HG02623 (cell line): ENCODE data around the gene RAD23A.

Experiments used
- ATAC-seq: cut with Tn5 transposase; IDR thresholded peaks from one replicate; pipeline ENCODE4 v1.9.1; 2021; ENCODE audit warnings: moderate library complexity; ENCODE audit not compliant: unreplicated experiment

RAD23A gene

DNA sequence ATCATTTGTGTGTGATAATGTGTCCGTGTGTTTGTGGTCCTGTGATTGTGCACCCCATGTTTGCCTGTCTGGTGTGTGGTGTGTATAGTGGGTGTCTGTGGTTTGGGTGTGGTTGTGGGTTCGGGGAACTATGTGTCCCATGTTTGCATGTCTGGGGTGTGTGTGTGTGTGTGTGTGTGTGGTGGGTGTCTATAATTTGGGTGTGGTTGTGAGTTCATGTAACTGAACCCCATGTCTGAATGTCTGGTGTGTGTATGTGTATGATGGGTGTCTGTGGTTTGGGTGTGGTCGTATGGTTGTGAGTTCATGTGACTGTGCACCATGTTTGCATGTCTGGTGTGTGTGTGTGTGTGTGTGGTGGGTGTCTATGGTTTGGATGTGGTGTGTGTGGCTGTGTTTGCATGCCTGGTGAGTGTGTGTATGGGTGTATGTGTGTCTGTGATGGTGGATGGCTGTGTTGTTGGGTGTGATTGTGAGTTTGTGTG lies 38.5 kb downstream of the RAD23A start:
- no peak for ATAC-seq

DNA sequence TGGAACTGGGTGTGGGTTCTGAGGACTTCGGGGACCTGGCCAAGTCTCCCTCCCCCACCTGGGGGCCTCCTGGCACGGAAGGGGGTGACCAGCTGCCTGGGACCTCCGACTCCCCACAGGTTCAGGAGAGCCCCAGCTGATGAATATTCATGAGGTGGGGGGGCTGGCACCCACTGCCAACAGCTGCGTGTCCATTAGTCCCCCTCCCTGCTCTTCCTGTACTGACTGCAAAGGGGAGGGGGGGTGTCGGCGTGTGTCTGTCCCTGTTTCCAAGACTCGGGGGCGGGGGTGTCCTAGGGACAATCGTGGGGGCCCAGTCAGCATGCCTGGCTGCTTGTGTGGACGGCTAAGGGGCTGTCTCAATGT lies 39.0 kb downstream of the RAD23A start:
- ATAC-seq, result no peak

DNA sequence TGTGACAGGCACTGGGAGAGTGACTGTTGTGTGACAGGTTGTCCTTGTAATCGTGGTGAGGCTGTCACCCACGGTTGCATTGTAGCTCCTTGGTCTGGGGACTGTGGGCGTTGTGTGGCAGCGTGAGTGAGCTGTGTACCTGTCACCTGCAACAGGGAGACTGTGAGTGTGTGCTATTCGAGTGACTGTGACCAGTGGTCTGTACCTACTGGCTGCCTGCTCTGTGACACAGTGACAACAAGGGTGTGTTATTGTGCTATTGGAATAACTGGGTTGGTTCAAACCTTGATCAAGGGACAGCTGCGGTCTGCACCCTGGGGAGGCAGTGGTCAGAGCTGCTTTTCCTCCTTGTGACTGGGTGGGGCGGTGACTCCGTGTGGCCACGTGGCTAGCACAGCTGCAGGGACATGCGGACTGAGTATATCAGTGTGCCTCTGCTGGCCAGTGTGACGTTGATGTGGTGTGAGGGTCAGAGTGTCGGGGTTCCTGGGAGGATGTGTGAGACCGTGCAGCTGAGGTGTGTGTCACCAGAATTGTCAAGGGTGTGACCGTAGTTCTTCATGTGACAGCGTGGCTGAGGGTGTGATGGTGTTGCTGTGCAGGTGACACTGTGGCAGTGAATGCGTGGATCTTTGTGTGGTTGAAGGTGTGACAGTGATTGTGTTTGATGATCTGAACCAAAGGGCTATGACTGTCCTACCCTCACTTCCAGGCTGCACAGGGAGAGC lies 39.6 kb downstream of the RAD23A start:
- no peak for ATAC-seq

DNA sequence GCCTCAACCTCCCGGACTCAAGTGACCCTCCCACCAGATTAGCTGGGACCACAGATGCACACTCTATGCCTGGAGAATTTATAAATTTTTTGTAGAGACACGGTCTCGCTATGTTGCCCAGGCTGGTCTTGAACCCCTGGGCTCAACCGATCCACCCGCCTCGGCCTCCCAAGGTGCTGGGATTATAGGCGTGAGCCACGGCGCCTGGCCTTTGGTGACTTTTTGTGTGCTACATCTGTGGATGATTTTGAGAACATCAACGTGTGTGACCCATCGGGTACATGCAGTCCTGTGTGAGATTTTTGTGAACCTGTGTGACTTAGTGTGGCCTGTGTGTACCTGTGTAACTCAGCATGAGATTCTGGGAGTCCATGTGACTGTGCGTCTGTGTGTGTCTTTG lies 41.1 kb downstream of the RAD23A start:
- no peak for ATAC-seq

DNA sequence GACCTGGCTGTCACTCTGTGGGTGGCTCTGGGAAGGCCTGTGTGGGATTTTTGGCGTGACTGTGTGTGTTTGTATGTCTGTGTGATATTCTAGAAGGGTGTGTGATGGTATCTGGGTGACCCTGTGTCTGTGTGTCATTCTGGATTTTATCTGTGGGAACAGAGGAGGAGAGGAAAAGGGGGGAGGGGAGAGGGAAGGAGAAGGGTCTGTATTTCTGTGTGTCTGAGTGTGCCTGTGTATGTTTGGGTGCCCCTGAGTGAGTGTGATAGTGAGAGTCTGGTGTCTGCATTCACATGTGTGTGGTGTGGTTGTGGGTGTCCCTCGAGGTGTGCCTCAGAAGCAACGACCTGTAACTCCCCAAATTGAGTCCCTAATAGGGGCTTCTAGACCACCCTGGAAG lies 41.5 kb downstream of the RAD23A start:
- ATAC-seq, result no peak

DNA sequence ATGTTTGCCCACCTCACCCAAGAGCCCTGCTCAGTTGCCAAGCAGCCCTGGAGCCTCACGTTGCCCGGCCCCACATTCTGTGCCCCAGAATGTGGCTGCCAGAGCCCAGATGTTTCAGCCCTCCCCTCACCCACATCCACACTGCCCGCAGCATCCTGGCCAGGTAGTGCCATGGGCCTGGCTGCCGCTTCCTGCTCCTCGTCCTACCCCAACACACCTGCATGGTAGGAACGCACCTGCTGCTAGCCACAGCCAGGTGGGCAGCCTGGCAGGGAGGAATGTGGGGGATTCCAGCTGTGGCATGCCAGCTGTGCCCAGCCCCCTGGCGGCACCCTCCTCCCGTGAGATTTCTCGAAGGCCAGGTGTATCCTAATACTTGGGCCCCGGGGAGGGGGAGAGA lies 42.1 kb downstream of the RAD23A start:
- ATAC-seq, result no peak

DNA sequence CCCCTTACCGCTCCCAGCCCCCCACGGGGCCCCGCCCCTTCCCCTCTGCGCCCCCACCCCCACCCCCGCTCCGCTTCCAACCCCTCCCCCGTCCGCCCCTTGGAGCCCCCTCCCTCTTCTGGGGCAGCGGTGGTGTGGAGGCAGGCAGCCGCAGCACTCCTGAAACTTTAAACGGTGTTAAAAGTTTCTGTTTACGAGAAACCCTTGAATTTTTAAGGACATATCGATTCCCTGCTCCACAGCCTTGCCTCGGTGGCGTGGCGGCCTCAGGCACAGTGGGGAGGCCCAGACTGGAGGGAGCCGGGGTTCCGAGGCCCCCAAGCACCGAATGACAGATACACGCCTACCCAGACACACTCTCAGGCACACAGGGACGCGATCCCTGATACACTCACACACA lies 44.8 kb downstream of the RAD23A start:
- ATAC-seq, result no peak

DNA sequence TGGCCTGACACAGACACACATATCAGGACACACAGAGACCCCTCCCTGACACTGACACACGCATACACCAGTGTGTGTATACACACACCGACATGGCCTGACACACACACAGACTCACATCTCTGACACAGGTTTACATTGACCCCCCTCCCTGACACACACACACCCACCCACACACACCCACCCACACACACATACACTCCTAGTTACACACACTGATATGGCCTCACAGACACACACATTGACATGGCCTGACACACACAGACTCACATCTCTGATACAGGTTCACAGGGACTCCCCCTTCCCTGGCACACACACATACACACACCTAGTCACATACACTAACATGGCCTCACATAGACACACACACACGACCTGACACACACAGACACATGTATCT lies 45.2 kb downstream of the RAD23A start:
- ATAC-seq, result no peak

DNA sequence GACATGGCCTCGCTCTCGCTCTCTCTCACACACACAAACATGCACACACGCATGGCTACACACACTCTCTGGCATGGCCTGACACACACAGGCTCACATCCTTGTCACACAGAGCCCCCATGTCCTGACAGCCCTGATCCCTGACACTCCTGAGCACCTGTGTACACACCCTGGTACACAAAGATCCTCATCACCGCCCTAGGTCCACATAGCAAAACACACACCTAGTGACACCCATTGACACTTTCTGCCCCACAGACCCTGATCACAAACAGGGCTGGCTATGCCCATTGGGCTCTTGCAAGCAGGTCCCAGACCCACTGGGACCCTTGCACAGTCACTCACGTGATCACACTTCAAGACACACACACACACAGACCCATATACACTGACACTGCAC lies 45.6 kb downstream of the RAD23A start:
- no peak for ATAC-seq

DNA sequence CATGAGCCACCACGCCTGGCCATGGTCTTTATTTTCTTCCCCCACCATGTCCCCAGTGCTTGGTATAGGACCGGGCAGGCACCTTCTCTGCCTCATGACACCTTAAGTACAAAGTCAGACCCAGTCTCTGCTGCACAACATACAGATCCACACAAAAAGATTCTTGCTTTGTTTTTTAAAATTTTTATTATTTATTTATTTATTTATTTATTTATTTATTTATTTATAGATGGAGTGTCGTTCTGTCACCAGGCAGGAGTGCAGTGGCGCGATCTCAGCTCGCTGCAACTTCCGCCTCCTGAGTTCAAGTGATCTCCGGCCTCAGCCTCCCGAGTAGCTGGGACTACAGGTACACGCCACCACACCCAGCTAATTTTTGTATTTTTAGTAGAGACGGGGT lies 47.1 kb downstream of the RAD23A start:
- no peak for ATAC-seq

DNA sequence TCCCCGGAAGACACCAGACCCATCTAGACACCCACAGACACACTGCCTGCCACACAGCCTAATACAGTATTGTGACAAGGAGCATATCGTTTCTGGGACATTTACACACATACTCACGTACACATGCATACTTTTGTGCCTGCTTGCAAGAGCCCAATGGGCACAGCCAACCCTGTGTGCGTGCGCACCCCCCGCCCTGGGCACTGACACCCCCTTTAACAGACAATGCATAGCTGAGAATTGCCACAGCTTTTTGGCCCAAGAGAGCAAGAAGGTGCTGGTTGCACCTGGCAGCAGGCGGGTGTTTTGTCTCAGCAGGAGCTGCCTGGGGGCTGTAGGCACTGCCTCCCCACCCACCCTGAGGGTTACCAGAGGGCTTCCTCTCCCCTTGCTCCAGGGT lies 47.9 kb downstream of the RAD23A start:
- ATAC-seq, result no peak

DNA sequence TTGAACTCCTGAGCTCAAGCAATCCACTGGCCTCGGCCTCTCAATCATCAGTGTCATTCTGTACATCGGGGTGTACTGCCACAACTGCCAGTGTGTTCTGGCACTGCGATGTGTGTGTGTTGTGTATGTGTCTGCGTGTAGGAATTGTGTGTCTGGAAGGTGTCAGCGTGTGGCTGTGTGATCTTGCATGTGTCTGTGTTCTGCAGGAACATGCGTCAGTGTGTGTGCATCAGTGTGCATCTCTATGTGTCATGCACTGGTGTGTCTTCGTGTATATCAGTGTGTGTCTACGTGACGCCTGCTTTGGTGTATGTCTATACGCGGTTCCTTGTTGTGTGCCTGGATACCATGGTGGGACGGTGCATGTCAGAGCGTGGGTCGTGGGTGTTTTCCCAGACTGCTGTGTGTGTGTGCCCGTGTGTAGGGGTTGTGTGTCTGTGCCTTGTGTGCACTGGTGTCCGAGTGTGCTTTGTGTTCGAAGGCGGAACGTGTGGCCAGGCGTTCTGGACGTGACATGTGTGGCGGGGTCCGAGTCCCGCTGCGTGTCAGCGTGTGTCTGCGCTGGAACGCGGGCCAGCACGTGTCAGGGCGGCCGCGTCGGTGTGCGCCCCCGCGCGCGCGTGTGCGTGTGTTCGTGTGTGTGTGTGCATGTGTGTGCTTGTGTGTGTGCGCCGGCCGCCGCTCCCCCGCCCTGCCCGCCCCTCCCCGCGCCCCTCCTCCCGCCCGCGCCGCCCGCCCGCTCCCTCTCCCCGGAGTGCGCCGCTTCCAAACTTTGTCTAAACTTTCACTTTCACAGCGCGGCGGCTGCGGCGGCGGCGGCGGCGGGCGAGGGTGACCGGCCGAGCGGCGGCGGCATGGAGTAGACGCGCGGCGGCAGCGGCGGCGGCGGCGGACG lies 49.3 kb downstream of the RAD23A start, which contains the start of gene NFIX:
NFIX (plus strand) TSS at position 775 of the 895 bp plus-strand sequence. CDS start 363 bp downstream, outside the sequence.
- no peak for ATAC-seq

DNA sequence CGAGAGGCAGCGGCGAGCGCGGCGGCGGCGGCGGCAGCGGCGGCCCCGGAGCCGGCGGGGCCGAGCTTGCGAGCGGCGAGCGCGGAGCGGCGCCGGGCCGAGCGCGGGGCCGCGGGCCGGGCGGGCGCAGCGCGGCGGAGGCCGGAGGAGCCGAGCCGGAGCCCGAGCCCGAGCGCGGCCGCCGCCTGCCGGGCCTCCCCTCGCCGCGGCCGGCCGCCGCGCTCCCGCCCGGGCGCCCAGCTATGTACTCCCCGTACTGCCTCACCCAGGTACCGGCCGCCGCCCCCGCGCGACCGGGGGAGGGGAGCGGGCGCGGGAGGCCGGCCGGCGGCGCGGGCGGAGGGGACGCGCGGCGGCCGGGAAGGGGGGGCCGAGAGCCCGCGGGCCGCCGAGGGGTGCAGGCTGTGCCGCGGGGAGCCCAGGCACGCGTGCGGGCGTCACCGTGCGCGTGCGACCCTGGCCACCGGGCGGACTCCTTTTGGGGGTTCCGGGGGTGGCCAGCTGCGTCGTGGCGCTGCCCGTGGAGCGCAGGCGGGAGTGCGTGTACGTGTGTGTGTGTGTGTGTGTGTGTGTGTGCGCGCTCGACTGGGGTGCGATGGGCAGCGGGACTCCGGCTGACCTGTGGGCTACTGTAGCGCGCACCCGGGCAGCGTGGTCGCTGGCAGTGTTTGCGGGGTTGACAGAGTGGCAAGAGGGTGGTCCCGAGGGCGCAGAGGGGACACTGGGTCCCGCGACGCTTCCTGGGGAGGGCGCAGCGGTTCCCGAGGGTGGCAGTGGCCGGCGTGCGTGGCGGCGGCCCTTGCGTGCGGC lies 50.1 kb downstream of the RAD23A start:
- ATAC-seq, result no peak

DNA sequence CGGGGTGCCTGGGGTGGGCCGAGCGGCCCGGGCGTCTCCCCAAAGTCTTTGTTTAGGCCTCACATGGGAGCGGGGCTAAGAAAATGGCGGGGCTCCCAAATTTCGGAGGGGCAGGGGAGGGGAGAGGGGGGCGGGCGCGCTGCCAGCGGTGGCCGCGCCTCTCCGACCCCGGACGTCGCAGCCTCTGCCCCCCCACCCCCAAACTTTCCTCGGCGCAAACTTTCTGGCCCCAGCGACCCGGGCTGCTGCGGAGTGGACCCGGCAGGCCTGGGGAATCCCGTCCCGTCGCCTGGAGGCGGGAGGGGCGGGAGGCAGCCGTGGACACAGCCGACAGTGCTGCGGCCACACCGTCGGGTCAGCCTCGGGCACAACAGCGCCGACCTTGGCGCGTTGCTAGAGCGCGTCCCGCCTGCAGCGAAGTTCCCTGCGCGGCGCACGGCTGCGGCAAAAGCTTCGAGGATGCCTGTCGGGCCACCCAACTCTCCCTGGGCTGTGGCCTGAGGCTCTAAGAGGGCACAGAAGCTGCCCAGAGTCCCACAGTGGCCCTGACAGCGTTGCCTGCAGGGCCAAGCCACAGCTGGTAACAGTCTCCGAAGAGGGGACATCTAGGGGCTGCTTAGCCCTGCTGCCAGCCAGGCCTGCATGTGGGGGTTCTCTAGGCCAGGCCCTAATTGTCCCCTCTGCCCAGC lies 50.9 kb downstream of the RAD23A start:
- no peak for ATAC-seq

DNA sequence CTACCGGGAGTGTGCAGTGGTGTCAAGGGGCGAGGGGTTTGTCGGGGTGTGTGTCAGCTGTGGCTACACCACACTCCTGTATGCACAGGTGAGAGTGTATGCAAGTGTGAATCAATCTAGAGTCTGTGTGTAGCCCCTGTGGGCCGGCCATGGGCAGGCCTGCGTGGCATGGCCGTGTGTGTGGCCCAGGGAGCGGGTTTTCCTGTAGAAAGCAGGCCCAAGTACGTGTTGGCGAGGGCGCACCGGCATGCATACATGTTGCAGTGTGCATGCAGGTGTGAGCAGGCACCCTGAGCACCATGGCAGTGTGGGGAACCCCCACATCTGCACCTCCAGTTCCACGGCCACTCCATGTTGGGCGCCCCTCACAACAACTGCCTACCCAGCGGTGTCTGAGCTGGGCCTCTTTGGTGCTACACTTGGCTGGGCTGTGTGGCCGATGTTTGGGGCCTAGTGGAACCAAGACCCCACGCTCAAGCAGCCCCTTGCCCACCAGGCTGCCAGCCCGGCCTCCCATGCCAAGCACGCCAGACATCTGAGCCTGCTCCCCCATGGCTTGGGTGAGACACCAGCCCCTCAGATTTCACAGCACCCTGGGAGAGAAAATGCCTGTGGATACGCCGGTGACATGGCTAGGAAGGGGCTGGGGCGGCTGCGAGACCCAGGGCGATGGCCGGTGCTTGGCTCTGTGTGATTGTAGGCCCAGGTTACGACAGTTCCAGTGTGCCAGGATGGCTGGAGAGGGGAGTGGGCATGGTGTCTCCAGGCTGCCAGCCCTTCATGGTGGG lies 51.7 kb downstream of the RAD23A start:
- no peak for ATAC-seq

DNA sequence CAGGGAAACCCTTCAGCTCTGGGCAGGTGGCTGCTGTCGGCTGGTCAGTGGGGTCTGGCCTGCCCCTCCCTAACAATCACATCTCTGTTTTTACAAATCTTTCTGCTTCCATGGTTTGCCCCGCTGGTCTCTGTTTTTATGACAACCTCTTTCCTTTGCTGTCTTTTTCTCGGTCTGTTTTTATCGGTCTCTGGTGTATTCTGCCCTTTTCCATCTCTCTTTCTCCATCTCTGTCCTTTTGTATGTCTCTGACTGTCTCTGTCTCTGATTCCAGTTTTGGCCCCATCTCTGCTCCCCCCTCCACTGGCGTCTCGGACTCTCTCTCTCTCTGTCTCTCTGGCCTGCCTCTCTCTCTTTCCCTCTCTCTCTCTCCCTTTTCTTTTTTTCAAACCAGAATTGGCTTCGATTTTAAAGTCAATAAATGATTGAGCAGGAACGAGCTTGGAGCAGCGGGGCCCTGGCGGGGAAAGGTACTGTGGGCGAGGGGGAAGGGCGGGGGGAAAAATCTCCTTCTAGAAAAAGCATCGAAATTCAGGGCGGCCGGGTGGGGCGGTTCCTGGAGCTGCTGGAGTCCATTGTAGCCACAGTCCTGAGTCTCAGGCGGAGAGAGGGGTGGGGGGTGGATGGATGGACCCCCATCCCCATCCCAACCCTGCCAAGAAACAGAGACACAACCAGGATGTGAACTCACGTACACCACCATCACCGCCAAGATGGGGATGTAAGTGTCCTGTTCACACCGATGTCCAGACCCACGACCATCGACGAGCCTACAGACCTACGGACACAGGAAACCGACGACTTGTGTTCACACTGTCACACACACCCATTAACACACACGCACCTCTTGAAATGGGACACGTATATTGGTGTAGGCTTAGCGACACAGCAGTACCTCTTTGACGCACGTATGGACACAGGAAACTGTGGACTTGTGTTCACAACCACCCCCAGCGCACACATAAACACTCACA lies 52.6 kb downstream of the RAD23A start:
- ATAC-seq, result no peak

DNA sequence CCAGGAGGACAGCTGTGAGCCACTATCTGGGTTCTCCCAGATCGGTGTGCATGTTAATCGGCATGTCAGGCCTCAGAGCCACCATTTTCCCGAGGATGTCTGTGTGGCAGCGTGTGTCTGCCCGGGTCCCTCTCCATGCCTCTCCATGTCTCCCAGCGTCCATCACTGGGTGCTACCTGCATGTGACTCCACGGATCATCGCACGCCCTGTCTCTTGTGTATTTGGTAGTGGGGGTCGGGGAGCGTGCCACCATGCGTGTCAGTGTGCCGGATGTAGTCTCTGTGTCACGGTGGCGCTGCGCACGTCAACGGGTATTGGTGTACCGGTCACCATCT lies 55.5 kb downstream of the RAD23A start:
- ATAC-seq, result no peak

DNA sequence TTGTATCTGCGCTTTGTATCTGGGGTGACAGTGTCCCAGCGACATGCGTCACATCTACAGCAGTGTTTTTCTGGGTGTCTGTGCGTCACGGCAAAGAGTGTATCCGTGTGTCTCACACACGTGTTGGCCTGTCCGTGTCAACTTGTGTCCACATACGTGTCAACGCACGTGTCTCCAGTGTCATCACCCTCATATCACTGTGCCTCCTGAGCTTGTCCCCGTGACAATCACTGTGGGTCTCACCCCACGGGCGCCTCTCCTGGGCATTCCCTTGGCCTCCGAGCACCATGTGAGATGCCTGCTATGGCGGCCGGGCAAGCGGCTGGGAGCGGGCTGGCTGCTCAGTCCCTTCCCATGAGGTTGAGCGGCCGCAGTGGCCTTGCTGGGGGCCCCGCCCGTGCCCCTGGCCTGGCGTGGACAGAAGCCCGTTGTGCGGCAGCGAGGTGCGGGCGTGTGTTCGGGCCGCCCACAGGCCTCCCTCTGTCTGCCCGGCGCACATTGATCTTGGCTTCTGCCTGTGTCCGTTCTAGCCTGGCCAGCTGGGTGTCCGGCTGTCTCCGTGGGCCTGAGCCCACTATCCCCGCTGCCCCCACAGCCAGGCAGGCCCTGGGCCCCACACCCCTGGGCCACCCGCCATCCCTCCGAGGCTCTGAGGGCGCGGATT lies 56.0 kb downstream of the RAD23A start:
- ATAC-seq, result no peak
